BLaER1 (cell line): Measurements from ENCODE around the gene MAGEB3.

Source experiments
- H3K27ac ChIP-seq: shearing (Covaris generic); formaldehyde crosslinking; 2 replicates; pipeline ENCODE4 v1.8.1; 2022
- H3K27me3 ChIP-seq: shearing (Covaris generic); formaldehyde crosslinking; 2 replicates; pipeline ENCODE4 v1.8.1; 2022
- H3K36me3 ChIP-seq: shearing (Covaris generic); formaldehyde crosslinking; 2 replicates; pipeline ENCODE4 v1.8.1; 2022
- H3K4me1 ChIP-seq: shearing (Covaris generic); formaldehyde crosslinking; 2 replicates; pipeline ENCODE4 v1.8.1; 2022
- H3K4me2 ChIP-seq: shearing (Covaris generic); formaldehyde crosslinking; 2 replicates; pipeline ENCODE4 v1.8.1; 2022
- H3K4me3 ChIP-seq: shearing (Covaris generic); formaldehyde crosslinking; 2 replicates; pipeline ENCODE4 v1.8.1; 2022
- H3K9ac ChIP-seq: shearing (Covaris generic); formaldehyde crosslinking; 2 replicates; pipeline ENCODE4 v1.8.1; 2022
- H3K9me3 ChIP-seq: shearing (Covaris generic); formaldehyde crosslinking; 2 replicates; pipeline ENCODE4 v1.8.1; 2022
- H4K20me1 ChIP-seq: shearing (Covaris generic); formaldehyde crosslinking; 2 replicates; pipeline ENCODE4 v1.8.1; 2022
- Cebpa-rat ChIP-seq: shearing (Covaris generic); IDR thresholded peaks from 2 replicates; pipeline ENCODE4 v1.8.1; 2022

MAGEB3 gene

DNA sequence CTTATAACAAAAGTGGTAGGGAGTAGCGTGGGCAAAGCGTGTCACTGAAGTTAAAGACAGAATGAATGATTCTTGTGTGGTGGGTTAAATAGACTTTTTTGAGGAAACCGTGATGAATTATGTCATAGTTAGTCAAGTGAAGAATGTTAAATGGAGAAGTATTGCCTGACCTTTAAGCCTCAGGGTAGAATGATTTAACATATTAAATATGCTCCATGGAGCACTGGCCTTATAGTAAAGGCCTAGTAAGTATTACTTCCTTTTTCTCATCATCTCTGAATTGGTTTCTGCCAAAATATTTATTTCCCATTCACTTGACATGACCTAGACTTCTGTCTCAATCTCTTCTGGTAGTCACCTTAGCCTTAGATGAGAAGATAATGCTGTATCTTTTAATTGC, 40.2 kb downstream of the MAGEB3 start:
- no peaks in the 10 kb centered on the region for H3K36me3 ChIP-seq

DNA sequence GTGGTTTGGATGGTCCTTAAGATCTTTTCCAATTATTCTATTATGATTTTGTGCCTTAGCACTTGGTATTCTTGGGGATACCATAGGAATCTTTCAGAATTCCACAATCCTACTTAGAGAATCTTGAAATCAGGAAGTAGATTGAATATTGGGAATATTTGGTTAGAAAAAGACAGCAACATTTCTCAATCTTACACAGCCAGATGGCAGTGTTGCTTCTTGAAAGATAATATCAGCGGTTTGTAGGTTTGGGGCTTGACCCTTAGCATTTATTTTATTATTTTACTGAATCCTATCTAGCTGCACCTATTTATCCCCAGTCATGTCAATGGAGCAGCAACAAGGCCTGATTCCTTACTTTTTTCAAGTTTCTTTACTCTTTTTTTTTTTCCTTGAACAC, 45.0 kb downstream of the MAGEB3 start:
- Histone ChIP-seq H3K36me3 (no peaks in the 10 kb centered on the region), H3K4me2 (no peak overlapping the region), H3K27me3 (no peaks in the 10 kb centered on the region), H3K9ac (no peak overlapping the region), H3K4me3 (no peak overlapping the region), H3K4me1 (no peaks in the 10 kb centered on the region), H3K9me3 (no peaks in the 10 kb centered on the region), H4K20me1 (no peaks in the 10 kb centered on the region), H3K27ac (no peak overlapping the region)
- TF ChIP-seq Cebpa-rat: no peak

More for the DNA sequence above, 40.2 kb downstream of the MAGEB3 start:
- Histone ChIP-seq H3K27me3 (no peaks in the 10 kb centered on the region), H3K9ac (no peak overlapping the region), H4K20me1 (no peaks in the 10 kb centered on the region), H3K4me1 (no peaks in the 10 kb centered on the region), H3K4me2 (no peak overlapping the region), H3K27ac (no peak overlapping the region), H3K4me3 (no peak overlapping the region), H3K9me3 (no peaks in the 10 kb centered on the region)
- TF ChIP-seq Cebpa-rat: no peak

DNA sequence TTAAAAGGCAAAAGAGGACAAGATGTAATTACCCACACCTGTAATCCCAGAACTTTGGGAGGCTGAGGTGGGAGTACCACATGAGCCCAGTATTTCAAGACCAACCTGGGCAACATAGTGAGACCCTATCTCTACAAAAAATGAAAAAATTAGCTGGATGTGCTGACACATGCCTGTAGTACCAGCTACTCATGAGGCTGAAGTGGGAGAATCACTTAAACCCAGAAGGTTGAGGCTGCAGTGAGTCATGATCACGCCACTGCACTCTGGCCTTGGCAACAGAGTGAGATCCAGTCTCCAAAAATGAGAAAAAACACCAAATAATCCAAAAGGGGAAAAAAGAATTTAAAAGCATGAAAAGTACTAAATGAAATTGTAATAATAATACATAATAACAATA, 47.9 kb downstream of the MAGEB3 start:
- no peak overlapping the region for H3K4me2 ChIP-seq
- no peak overlapping the region for H3K4me3 ChIP-seq
- no peak overlapping the region for H3K9ac ChIP-seq
- H3K9me3 ChIP-seq: no peaks in the 10 kb centered on the region
- no peak for TF ChIP-seq Cebpa-rat
- H3K36me3 ChIP-seq: no peaks in the 10 kb centered on the region
- H4K20me1 ChIP-seq: no peaks in the 10 kb centered on the region
- no peaks in the 10 kb centered on the region for H3K4me1 ChIP-seq
- H3K27ac ChIP-seq: no peak overlapping the region
- H3K27me3 ChIP-seq: no peaks in the 10 kb centered on the region

DNA sequence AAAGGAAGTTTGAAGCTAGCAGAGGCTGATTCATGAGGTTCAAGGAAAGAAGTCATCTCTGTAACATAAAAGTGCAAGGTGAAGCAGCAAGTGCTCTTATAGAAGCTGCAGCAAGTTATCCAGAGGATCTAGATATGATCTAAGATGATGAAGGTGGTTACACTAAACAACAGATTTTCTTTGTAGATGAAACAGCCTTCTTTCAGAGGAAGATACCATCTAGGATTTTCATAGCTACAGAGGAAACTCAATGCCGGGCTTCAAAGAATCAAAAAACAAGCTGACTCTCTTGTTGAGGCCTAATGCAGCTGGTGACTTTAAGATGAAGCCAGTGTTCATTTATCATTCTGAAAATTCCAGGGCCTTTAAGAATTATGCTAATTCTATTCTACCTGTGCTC, 50.0 kb downstream of the MAGEB3 start:
- H3K4me2 ChIP-seq: no peak overlapping the region
- H3K27me3 ChIP-seq: no peaks in the 10 kb centered on the region
- no peaks in the 10 kb centered on the region for H3K4me1 ChIP-seq
- no peak overlapping the region for H3K9ac ChIP-seq
- no peaks in the 10 kb centered on the region for H3K36me3 ChIP-seq
- no peak overlapping the region for H3K27ac ChIP-seq
- H3K9me3 ChIP-seq: no peaks in the 10 kb centered on the region
- no peak overlapping the region for H3K4me3 ChIP-seq
- no peak for TF ChIP-seq Cebpa-rat
- no peaks in the 10 kb centered on the region for H4K20me1 ChIP-seq

DNA sequence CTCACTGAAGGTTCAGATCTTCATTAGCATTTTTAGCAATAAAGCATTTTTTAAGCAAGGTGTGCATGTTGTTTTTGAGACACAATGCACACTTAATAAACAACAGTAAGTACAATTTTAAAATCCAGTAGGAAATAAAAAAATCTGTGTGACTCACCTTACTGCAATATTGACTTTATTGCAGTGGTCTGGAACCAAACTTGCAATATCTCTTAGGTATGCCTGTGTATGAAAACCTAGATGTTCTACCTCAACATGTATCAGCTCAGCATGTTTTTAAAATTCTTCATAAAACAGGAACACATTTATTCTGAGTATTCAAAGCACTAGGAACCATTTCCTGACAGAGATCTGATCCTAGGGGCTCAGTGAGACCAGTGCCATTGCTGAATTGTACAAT, 52.1 kb downstream of the MAGEB3 start:
- H3K4me3 ChIP-seq: no peak overlapping the region
- no peaks in the 10 kb centered on the region for H3K4me1 ChIP-seq
- no peaks in the 10 kb centered on the region for H3K36me3 ChIP-seq
- H4K20me1 ChIP-seq: no peaks in the 10 kb centered on the region
- no peak overlapping the region for H3K9ac ChIP-seq
- H3K4me2 ChIP-seq: no peak overlapping the region
- H3K9me3 ChIP-seq: no peaks in the 10 kb centered on the region
- TF ChIP-seq Cebpa-rat: no peak
- no peaks in the 10 kb centered on the region for H3K27me3 ChIP-seq
- H3K27ac ChIP-seq: no peak overlapping the region

DNA sequence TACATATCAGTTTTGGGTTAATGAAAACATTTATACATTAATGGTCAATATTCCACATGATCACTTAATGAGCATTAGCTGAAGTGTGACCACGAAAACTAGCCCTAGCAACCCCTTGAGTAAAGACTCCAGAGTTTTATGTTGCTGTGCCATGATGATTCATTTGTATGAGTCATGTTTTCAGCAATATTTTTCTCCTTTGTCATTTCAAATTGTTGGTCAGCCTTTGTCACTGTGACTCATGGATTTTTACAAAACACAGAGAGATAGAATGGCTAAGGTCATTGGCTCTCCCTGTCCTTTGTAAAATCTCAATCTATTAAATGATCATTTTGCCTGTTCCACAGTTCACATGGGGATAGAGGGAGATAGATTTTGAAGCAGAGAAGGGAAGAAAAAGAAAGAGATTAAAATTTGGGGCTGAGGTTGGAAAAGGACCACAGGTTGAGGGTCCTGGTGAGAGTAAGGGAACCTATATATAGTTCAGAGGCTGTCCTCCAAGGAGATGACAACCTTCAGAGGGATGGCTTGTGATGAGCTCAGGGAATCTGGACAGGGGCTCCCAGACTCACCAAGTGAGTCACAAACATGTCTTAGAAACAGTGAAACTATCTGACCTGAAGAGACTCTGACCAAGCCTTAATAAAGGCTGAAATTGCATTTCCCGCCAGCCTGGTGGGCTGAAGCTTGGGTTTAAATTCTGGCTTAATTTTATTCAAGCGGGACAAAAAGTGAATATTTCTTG, 53.2 kb downstream of the MAGEB3 start:
- Histone ChIP-seq H3K27me3 (no peaks in the 10 kb centered on the region), H3K4me2 (no peak overlapping the region), H4K20me1 (no peaks in the 10 kb centered on the region), H3K9ac (no peak overlapping the region), H3K27ac (no peak overlapping the region), H3K36me3 (no peaks in the 10 kb centered on the region), H3K4me1 (no peaks in the 10 kb centered on the region), H3K9me3 (no peaks in the 10 kb centered on the region), H3K4me3 (no peak overlapping the region)
- TF ChIP-seq Cebpa-rat: no peak
